Fibroblast of skin of abdomen (primary cell): ENCODE measurements around the gene FARS2.

Experiments used
- DNase-seq: peaks from one replicate; pipeline ENCODE4 v3.0.0-alpha.2; 2013

The FARS2 gene

GRCh38 chr6:5469101-5469846 is 208.0 kb downstream of the FARS2 start:
- no peak for DNase-seq

GRCh38 chr6:5471044-5471443 is 209.7 kb downstream of the FARS2 start:
- peak; percentile 70 for DNase-seq

- peak; percentile 79 for DNase-seq
Observed at GRCh38 chr6:5471637-5472398, 210.5 kb downstream of the FARS2 start.

GRCh38 chr6:5472571-5472970 is 211.3 kb downstream of the FARS2 start:
- no peak for DNase-seq

GRCh38 chr6:5475779-5476178 is 214.5 kb downstream of the FARS2 start:
- DNase-seq = no peak

GRCh38 chr6:5478380-5478779 is 217.1 kb downstream of the FARS2 start:
- DNase-seq = no peak

- no peak for DNase-seq
Observed at GRCh38 chr6:5481033-5481432, 219.7 kb downstream of the FARS2 start.

GRCh38 chr6:5481750-5482149 is 220.4 kb downstream of the FARS2 start:
- DNase-seq = no peak

- no peak for DNase-seq
Observed at GRCh38 chr6:5482619-5483018, 221.3 kb downstream of the FARS2 start.

- DNase-seq = no peak
Observed at GRCh38 chr6:5484692-5485091, 223.4 kb downstream of the FARS2 start.

GRCh38 chr6:5486214-5486613 is 224.9 kb downstream of the FARS2 start:
- DNase-seq = no peak

- no peak for DNase-seq
Observed at GRCh38 chr6:5490501-5491069, 229.3 kb downstream of the FARS2 start.

GRCh38 chr6:5492356-5492755 is 231.0 kb downstream of the FARS2 start:
- DNase-seq = no peak

GRCh38 chr6:5493806-5494205 is 232.5 kb downstream of the FARS2 start:
- no peak for DNase-seq

GRCh38 chr6:5497896-5498578 is 236.7 kb downstream of the FARS2 start:
- peak; percentile 91 for DNase-seq

GRCh38 chr6:5498579-5498899 is 237.2 kb downstream of the FARS2 start:
- DNase-seq = no peak

- DNase-seq = peak; percentile 55
Observed at GRCh38 chr6:5499644-5500306, 238.5 kb downstream of the FARS2 start.

GRCh38 chr6:5501837-5502236 is 240.5 kb downstream of the FARS2 start:
- DNase-seq = no peak

GRCh38 chr6:5504078-5504477 is 242.8 kb downstream of the FARS2 start:
- no peak for DNase-seq

- no peak for DNase-seq
Observed at GRCh38 chr6:5506149-5506548, 244.8 kb downstream of the FARS2 start.

- no peak for DNase-seq
Observed at GRCh38 chr6:5506597-5506996, 245.3 kb downstream of the FARS2 start.

- DNase-seq = no peak
Observed at GRCh38 chr6:5507131-5507681, 245.9 kb downstream of the FARS2 start.
